GM18873 (cell line): Measurements from ENCODE around the gene RNF166.

Experiments
- ATAC-seq: cut with Tn5 transposase; IDR thresholded peaks from one replicate; pipeline ENCODE4 v1.9.1; 2021; ENCODE audit warnings: mild to moderate bottlenecking, moderate library complexity, moderate number of reproducible peaks; ENCODE audit not compliant: unreplicated experiment, low FRiP score

The RNF166 gene

GRCh38 chr16:88655733-88656281, 50.4 kb downstream of the RNF166 start:
- ATAC-seq = no peak

- ATAC-seq = no peak
Measured at GRCh38 chr16:88655053-88655732, 51.0 kb downstream of the RNF166 start.

- no peak for ATAC-seq
Measured at GRCh38 chr16:88654363-88655052, 51.7 kb downstream of the RNF166 start.

- ATAC-seq = no peak
Measured at GRCh38 chr16:88653596-88654362, 52.4 kb downstream of the RNF166 start.

- ATAC-seq = no peak
Measured at GRCh38 chr16:88653101-88653500, 53.1 kb downstream of the RNF166 start.

- no peak for ATAC-seq
Measured at GRCh38 chr16:88652762-88653063, 53.5 kb downstream of the RNF166 start.

GRCh38 chr16:88651989-88652761, 54.0 kb downstream of the RNF166 start:
- ATAC-seq = no peak

GRCh38 chr16:88651276-88651988, 54.8 kb downstream of the RNF166 start:
- peak; percentile 66 for ATAC-seq

- peak; percentile 45 for ATAC-seq
Measured at GRCh38 chr16:88650749-88651275, 55.4 kb downstream of the RNF166 start, which contains the start of gene CYBA. TSS of gene CYBA (minus strand) at chr16:88651053. CDS start at chr16:88651013, 40 bp downstream.

GRCh38 chr16:88649924-88650748, 56.1 kb downstream of the RNF166 start:
- ATAC-seq = peak; percentile 12

- no peak for ATAC-seq
Measured at GRCh38 chr16:88649195-88649923, 56.8 kb downstream of the RNF166 start.

- ATAC-seq = no peak
Measured at GRCh38 chr16:88647178-88648070, 58.8 kb downstream of the RNF166 start.
